K562 (cell line): Measurements from ENCODE around the gene CDK14.

Source experiments
- ELK1 ChIP-seq: sonication (generic); formaldehyde crosslinking; IDR thresholded peaks from 2 replicates; pipeline ENCODE4 v1.8.1; 2022; ENCODE audit warnings: missing genetic modification reagents
- EP300 ChIP-seq: IDR thresholded peaks from 2 replicates; pipeline ENCODE4 v1.6.1; 2012; ENCODE audit warnings: low read length, improper control_type of control experiment
- EZH2 ChIP-seq: IDR thresholded peaks from 2 replicates; pipeline ENCODE4 v1.6.1; 2012; ENCODE audit warnings: low read depth, mild to moderate bottlenecking, inconsistent platforms, low read length, borderline replicate concordance
- JUND ChIP-seq, 2 experiments: IDR thresholded peaks; 2 replicates in 1 of 2; 3 replicates in 1 of 2; pipeline ENCODE4 v1.6.1; 2011; ENCODE audit warnings: borderline replicate concordance in 2 of 2, low read depth in 2 of 2, low read length in 2 of 2, improper control_type of control experiment in 1 of 2, missing biosample characterization in 1 of 2, missing genetic modification characterization in 1 of 2, missing genetic modification reagents in 1 of 2
- NFYB ChIP-seq: IDR thresholded peaks from 2 replicates; pipeline ENCODE4 v1.6.1; 2011; ENCODE audit warnings: mild to moderate bottlenecking, moderate library complexity; ENCODE audit not compliant: insufficient read length; ENCODE audit errors: extremely low read depth
- POLR2AphosphoS5 ChIP-seq: IDR thresholded peaks from 2 replicates; pipeline ENCODE4 v1.6.1; 2011; ENCODE audit warnings: mild to moderate bottlenecking, low read depth, low read length, moderate library complexity; ENCODE audit not compliant: control insufficient read depth, insufficient read depth
- TF ChIP-seq, protein P1 (sequence below), 3 experiments: IDR thresholded peaks in 2 of 3; conservative IDR thresholded peaks in 1 of 3; 2 replicates each; pipeline ENCODE4 v1.5.1; 2011 to 2012; ENCODE audit warnings: low read length in 3 of 3, mild to moderate bottlenecking in 3 of 3, control low read depth in 2 of 3, improper control_type of control experiment in 1 of 3, inconsistent platforms in 1 of 3, low read depth in 1 of 3, mixed read lengths in 1 of 3, moderate library complexity in 1 of 3; ENCODE audit not compliant: insufficient read depth in 2 of 3
- TF ChIP-seq, protein P2 (sequence below): fragments of 250-450 bp; sonication (Bioruptor Pico); IDR thresholded peaks from 2 replicates; pipeline ENCODE4 v1.5.0; 2020; ENCODE audit warnings: mild to moderate bottlenecking, borderline replicate concordance

GRCh38 chr7:90624225-90624911 lies 28.2 kb downstream of the CDK14 start:
- TF ChIP-seq, protein P1, sequence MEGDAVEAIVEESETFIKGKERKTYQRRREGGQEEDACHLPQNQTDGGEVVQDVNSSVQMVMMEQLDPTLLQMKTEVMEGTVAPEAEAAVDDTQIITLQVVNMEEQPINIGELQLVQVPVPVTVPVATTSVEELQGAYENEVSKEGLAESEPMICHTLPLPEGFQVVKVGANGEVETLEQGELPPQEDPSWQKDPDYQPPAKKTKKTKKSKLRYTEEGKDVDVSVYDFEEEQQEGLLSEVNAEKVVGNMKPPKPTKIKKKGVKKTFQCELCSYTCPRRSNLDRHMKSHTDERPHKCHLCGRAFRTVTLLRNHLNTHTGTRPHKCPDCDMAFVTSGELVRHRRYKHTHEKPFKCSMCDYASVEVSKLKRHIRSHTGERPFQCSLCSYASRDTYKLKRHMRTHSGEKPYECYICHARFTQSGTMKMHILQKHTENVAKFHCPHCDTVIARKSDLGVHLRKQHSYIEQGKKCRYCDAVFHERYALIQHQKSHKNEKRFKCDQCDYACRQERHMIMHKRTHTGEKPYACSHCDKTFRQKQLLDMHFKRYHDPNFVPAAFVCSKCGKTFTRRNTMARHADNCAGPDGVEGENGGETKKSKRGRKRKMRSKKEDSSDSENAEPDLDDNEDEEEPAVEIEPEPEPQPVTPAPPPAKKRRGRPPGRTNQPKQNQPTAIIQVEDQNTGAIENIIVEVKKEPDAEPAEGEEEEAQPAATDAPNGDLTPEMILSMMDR (IDR thresholded peaks at IDR 0.05 in 2 of 3, conservative IDR thresholded peaks at IDR 0.05 in 1 of 3; ENCODE audit: insufficient read depth in 2 of 3, low read depth in 1 of 3, low read length in 3 of 3) = no peak
- TF ChIP-seq EP300 = no peak
- no peak for TF ChIP-seq JUND (IDR thresholded peaks at IDR 0.05; ENCODE audit: borderline replicate concordance, low read depth, low read length)
- TF ChIP-seq JUND (tag; IDR thresholded peaks at IDR 0.05; ENCODE audit: borderline replicate concordance, low read depth, low read length) = no peak
- TF ChIP-seq, protein P2, sequence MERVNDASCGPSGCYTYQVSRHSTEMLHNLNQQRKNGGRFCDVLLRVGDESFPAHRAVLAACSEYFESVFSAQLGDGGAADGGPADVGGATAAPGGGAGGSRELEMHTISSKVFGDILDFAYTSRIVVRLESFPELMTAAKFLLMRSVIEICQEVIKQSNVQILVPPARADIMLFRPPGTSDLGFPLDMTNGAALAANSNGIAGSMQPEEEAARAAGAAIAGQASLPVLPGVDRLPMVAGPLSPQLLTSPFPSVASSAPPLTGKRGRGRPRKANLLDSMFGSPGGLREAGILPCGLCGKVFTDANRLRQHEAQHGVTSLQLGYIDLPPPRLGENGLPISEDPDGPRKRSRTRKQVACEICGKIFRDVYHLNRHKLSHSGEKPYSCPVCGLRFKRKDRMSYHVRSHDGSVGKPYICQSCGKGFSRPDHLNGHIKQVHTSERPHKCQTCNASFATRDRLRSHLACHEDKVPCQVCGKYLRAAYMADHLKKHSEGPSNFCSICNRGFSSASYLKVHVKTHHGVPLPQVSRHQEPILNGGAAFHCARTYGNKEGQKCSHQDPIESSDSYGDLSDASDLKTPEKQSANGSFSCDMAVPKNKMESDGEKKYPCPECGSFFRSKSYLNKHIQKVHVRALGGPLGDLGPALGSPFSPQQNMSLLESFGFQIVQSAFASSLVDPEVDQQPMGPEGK = no peak
- TF ChIP-seq EZH2 = no peak
- TF ChIP-seq POLR2AphosphoS5 = no peak
- TF ChIP-seq ELK1 (CRISPR knock-in tag) = no peak
- TF ChIP-seq NFYB = no peak
